22Rv1 (cell line): Measurements from ENCODE around the gene IL20RB.

Source experiments
- H3K27ac ChIP-seq: fragments of 450-650 bp; 2 replicates; pipeline ENCODE4 v1.5.1; 2017
- ZFX ChIP-seq: fragments of 450-650 bp; IDR thresholded peaks from 2 replicates; pipeline ENCODE4 v1.6.1; 2017; ENCODE audit warnings: antibody characterized with exemption, borderline replicate concordance
- TF ChIP-seq, protein P1 (sequence below): fragments of 450-650 bp; IDR thresholded peaks from 2 replicates; pipeline ENCODE4 v1.5.1; 2017; ENCODE audit warnings: mild to moderate bottlenecking

IL20RB gene, protein sequence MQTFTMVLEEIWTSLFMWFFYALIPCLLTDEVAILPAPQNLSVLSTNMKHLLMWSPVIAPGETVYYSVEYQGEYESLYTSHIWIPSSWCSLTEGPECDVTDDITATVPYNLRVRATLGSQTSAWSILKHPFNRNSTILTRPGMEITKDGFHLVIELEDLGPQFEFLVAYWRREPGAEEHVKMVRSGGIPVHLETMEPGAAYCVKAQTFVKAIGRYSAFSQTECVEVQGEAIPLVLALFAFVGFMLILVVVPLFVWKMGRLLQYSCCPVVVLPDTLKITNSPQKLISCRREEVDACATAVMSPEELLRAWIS

DNA sequence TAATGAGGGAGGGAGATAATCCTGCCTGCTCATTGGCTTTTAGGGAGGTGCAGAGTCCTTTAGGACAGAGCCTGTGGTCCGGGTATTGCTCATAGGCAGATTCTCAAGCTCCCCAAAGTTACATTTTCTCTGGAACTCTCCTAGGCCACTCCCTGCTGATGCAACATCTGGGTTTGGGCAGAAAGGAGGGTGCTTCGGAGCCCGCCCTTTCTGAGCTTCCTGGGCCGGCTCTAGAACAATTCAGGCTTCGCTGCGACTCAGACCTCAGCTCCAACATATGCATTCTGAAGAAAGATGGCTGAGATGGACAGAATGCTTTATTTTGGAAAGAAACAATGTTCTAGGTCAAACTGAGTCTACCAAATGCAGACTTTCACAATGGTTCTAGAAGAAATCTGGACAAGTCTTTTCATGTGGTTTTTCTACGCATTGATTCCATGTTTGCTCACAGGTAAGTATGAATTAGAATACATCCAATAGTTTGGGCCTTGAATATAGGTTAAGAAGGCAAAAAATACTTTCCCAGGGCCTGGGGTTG is at the start of gene IL20RB:
TSS of gene IL20RB (plus strand) at position 233 of the 538 bp plus-strand sequence. CDS start at position 364, 131 bp downstream.
- H3K27ac ChIP-seq = no peak within 1 kb of the TSS
- TF ChIP-seq, protein P1, sequence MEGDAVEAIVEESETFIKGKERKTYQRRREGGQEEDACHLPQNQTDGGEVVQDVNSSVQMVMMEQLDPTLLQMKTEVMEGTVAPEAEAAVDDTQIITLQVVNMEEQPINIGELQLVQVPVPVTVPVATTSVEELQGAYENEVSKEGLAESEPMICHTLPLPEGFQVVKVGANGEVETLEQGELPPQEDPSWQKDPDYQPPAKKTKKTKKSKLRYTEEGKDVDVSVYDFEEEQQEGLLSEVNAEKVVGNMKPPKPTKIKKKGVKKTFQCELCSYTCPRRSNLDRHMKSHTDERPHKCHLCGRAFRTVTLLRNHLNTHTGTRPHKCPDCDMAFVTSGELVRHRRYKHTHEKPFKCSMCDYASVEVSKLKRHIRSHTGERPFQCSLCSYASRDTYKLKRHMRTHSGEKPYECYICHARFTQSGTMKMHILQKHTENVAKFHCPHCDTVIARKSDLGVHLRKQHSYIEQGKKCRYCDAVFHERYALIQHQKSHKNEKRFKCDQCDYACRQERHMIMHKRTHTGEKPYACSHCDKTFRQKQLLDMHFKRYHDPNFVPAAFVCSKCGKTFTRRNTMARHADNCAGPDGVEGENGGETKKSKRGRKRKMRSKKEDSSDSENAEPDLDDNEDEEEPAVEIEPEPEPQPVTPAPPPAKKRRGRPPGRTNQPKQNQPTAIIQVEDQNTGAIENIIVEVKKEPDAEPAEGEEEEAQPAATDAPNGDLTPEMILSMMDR = no peak
- no peak for TF ChIP-seq ZFX

DNA sequence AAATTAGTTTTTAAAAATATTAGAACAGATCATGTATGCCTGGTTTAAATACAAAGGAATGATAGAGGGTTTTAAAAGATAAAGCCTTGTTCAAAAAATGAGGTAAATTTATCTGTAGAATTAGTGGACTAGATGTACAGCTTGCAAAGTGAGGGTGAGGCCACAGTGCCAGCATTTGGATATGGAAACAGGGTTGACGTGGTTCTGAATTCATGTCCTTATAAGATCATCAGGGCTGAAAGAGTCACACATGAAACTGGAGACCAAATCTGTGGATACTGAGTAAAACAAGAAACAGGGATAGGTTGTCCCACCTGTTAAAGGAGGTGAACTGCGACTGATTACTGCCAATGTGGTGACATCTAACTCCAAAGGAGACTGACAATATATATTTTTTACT is 49.5 kb upstream of the IL20RB start:
- H3K27ac ChIP-seq = no peak overlapping the region
- TF ChIP-seq ZFX = no peak
- TF ChIP-seq, protein P1 = no peak

DNA sequence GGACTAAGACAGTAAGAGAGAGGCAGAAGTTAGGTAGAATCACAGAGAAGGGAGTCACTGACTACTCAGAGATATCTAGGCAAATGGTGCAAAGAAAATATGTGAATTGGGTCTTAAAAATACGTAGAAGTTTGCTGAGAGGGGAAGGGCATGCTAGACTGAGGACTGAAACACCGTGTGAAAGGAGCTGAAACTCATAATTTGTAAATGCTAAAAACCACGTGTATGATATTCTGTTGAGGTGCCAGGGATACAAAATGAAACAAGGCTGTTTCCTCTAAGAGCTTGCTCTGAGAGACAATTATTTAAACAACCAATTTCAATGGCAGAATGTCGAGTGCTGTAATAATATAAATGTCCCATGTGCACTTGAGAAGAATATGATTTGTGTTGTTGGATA is 48.6 kb upstream of the IL20RB start:
- no peak for TF ChIP-seq ZFX
- TF ChIP-seq, protein P1 = no peak
- no peak overlapping the region for H3K27ac ChIP-seq

DNA sequence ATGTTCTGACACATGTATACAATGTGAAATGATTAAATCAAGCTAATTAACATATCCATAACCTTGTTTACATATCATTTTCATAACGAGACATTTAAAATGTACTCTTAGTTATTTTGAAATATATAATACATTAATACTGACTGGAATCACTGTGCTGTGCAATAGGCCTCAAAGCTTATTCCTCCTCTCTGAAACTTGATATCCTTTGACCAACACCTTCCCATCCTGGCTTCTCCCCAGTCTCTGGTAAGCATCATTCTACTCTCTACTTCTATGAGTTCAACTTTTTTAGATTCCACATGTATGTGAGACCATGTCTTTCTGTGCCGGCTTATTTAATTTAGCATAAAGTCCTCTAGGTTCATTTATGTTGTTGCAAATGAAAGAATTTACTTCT is 47.1 kb upstream of the IL20RB start:
- TF ChIP-seq, protein P1 = no peak
- TF ChIP-seq ZFX = no peak
- no peak overlapping the region for H3K27ac ChIP-seq

DNA sequence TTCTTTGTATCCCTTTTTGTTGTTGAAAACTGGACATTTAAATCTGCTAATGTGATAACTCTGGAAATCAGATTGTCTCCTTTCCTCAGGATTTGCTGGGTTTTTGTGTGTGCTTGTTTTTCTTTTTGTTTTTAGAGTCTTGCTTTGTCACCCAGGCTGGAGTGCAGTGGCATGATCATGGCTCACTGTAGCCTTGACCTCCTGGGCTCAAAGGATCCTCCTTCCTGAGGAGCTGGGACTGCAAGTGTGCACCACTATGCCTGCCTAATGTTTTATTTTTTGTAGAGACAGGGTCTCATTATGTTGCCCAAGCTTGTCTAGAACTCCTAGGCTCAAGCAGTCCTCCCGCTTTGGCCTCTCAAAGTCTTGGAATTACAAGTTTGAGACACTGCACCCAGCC is 44.6 kb upstream of the IL20RB start:
- no peak overlapping the region for H3K27ac ChIP-seq
- TF ChIP-seq, protein P1 = no peak
- TF ChIP-seq ZFX = no peak

DNA sequence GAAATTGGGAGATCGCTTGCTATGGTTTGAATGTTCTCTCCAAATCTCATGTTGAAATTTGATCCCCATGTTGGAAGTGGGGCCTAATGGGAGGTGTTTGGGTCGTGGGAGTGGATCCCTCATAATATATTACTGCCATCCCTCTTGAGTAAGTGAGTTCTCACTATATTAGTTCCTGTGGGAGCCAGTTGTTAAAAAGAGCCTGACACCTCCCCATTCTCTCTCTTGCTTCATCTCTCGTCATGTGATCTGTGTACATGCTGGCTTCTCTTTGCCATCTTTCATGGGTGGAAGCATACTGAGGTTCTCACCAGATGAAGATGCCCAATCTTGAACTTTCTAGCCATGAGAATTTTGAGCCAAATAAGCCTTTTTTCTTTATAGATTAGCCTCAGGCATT is 43.0 kb upstream of the IL20RB start:
- TF ChIP-seq, protein P1 = no peak
- H3K27ac ChIP-seq = no peak overlapping the region

DNA sequence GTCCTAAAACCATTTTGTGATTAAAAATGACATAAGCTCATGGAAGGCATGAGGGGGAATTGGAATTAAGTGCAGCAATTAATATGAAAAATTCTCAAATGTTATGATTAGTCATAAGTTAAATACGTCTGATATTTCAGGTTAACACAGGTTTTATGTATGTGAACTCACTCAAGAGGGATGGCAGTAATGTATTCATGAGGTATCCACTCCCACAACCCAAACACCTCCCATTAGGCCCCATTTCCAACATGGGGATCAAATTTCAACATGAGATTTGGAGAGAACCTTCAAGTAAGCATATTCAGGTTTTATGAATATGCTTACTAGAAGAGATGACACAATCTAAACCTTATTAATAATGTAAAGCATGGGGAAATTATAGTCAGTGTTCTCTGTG is 41.6 kb upstream of the IL20RB start:
- no peak overlapping the region for H3K27ac ChIP-seq
- TF ChIP-seq ZFX = no peak
- TF ChIP-seq, protein P1 = no peak
